Measurements from ENCODE around the gene CDH13.

DNA sequence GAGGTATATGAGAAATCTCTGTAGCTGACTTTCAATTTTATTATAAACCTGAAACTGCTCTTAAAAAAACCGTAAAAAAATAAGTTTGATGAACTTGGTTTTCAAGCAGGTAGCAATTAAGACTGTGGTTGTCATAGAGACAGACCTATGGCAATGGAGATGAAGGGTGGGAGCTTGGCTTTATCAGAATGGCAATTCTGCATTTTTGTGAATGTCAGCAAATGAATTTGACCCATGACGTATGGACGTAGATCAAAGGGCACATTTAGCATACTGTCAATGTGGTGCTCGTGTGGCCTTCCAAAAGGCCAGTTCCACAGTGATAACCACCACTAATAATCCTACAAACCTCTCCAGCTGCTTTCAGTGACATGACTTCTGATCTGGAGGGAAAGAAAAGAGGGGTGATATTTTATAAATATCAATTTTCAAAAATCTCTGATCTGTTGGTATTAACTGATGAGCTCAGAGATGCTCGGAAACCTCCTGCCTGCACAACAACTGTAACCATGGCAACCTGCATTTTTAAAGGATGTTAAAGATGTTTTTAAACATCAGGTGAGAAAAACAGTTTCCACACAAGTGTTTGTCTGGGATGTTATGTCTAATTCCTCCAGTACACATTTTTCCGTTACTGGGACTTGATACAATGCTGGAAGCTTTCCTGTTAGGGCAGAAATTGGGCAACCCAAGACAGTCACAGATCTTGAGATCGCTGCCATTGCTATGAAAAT, 533.7 kb downstream of the CDH13 start:
- TF ChIP-seq, protein P1, sequence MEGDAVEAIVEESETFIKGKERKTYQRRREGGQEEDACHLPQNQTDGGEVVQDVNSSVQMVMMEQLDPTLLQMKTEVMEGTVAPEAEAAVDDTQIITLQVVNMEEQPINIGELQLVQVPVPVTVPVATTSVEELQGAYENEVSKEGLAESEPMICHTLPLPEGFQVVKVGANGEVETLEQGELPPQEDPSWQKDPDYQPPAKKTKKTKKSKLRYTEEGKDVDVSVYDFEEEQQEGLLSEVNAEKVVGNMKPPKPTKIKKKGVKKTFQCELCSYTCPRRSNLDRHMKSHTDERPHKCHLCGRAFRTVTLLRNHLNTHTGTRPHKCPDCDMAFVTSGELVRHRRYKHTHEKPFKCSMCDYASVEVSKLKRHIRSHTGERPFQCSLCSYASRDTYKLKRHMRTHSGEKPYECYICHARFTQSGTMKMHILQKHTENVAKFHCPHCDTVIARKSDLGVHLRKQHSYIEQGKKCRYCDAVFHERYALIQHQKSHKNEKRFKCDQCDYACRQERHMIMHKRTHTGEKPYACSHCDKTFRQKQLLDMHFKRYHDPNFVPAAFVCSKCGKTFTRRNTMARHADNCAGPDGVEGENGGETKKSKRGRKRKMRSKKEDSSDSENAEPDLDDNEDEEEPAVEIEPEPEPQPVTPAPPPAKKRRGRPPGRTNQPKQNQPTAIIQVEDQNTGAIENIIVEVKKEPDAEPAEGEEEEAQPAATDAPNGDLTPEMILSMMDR (IDR thresholded peaks at IDR 0.05), result no peak
- no peak for TF ChIP-seq EP300 (IDR thresholded peaks at IDR 0.05)
- TF ChIP-seq RFX5 (IDR thresholded peaks at IDR 0.05), result no peak
- TF ChIP-seq, protein P2, sequence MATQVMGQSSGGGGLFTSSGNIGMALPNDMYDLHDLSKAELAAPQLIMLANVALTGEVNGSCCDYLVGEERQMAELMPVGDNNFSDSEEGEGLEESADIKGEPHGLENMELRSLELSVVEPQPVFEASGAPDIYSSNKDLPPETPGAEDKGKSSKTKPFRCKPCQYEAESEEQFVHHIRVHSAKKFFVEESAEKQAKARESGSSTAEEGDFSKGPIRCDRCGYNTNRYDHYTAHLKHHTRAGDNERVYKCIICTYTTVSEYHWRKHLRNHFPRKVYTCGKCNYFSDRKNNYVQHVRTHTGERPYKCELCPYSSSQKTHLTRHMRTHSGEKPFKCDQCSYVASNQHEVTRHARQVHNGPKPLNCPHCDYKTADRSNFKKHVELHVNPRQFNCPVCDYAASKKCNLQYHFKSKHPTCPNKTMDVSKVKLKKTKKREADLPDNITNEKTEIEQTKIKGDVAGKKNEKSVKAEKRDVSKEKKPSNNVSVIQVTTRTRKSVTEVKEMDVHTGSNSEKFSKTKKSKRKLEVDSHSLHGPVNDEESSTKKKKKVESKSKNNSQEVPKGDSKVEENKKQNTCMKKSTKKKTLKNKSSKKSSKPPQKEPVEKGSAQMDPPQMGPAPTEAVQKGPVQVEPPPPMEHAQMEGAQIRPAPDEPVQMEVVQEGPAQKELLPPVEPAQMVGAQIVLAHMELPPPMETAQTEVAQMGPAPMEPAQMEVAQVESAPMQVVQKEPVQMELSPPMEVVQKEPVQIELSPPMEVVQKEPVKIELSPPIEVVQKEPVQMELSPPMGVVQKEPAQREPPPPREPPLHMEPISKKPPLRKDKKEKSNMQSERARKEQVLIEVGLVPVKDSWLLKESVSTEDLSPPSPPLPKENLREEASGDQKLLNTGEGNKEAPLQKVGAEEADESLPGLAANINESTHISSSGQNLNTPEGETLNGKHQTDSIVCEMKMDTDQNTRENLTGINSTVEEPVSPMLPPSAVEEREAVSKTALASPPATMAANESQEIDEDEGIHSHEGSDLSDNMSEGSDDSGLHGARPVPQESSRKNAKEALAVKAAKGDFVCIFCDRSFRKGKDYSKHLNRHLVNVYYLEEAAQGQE (IDR thresholded peaks at IDR 0.05), result no peak
- no peak for TF ChIP-seq SMC3 (IDR thresholded peaks at IDR 0.05)
